ENCODE measurements around the gene TBC1D5.

DNA sequence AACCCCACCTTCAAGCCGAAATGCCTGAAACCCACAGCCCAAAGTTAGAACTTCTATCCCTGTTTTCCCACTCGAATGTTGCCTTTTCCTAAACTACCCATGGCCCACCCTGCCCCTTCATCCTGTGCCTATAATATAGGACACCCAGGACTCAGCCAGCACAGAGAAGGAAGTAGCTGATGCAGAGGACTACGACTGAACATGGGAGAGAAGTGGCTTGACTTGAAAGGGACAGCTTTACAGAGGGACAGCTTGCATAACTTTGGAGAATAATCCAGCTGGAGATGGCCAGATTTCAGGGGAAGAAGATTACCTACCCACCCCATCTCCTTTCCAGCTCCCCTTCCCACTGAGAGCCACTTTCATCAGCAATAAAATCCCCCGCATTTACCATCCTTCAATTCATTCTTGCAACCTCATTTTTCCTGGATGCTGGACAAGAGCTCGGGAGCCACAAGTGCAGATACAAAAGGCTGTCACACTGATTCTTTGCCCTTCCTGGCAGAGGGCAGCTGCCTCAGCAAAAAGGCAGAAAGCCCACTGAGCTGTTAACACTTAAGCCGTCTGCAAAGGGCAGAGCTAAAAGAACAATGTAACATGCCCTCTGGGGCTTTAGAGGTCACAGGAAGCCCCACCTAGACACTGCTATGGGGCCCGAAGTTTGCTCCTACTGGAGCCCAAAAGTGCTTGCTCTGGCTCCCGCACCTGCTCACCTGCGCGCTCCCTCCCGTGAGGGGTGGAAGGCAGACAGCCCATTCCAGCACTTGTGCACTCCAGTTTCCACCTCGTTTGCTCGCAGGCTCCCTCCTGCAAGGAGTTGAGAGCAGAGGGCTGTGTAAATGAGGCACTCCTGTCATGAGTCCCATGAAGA lies 224.0 kb downstream of the TBC1D5 start:
- TF ChIP-seq, protein P1, sequence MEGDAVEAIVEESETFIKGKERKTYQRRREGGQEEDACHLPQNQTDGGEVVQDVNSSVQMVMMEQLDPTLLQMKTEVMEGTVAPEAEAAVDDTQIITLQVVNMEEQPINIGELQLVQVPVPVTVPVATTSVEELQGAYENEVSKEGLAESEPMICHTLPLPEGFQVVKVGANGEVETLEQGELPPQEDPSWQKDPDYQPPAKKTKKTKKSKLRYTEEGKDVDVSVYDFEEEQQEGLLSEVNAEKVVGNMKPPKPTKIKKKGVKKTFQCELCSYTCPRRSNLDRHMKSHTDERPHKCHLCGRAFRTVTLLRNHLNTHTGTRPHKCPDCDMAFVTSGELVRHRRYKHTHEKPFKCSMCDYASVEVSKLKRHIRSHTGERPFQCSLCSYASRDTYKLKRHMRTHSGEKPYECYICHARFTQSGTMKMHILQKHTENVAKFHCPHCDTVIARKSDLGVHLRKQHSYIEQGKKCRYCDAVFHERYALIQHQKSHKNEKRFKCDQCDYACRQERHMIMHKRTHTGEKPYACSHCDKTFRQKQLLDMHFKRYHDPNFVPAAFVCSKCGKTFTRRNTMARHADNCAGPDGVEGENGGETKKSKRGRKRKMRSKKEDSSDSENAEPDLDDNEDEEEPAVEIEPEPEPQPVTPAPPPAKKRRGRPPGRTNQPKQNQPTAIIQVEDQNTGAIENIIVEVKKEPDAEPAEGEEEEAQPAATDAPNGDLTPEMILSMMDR (IDR thresholded peaks at IDR 0.05) = no peak
- TF ChIP-seq POLR2A (IDR thresholded peaks at IDR 0.05) = no peak

All from vagina (tissue), 2 donors.